Embryonic facial prominence (tissue), 1 donor: ENCODE measurements around the gene MYRIP.
"Not testable (repeated sequence)": the region's sequence is repeated elsewhere in the genome, so short reads cannot be mapped to it uniquely, and the experiment has no call there.

Experiments used
- DNase-seq: peaks from one replicate; pipeline ENCODE4 v3.0.0-alpha.2; 2016; ENCODE audit errors: extremely low spot score

MYRIP gene

DNA sequence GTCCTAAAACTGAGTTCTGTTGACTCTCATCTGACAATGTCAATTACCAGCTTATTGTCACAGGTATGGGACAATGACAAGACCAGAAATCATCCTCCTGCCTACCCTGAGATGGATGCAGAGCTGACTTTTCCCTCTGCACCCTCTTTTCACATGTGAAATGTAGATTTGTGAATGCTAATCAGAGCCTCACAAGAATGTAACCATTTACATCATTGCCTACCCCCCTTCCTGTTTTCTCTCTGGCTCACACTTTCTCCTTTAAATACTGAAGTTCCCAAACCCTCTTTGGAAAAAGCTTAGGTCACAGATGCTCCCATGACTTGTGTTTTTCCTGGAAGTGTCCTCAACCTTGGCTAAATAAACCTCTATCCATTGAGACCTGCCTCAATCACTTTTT is 228.2 kb downstream of the MYRIP start:
- no peak for DNase-seq

DNA sequence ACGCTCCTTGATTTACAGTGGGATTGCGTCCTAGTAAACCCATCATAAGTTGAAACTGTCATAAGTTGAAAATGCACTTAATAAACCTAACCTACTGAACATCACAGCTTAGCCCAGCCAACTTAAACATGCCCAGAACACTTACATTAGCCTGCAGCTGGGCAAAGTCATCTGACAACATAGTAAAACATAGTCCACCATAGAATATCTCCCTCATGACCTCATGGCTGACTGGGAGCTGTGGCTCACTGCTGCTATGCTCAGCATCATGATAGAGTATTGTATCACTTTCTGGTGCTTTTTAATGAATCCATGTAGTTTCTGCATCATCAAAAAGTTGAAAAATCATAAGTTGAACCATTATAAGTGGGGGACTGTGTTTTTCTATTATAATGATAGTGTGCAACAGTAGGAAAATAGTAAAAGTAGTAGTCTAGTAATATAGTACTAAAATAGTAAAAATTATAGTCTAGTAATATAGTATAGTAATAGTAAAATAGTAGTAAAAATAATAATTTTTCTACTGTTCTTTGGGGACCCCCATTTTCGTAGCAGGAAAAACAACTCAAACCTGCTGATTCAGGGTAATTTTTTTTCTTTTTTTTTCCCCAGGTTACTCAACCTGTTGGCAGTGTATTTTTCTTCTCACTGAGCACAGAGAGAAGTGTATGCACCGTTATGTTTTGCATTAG is 233.5 kb downstream of the MYRIP start:
- no peak for DNase-seq

DNA sequence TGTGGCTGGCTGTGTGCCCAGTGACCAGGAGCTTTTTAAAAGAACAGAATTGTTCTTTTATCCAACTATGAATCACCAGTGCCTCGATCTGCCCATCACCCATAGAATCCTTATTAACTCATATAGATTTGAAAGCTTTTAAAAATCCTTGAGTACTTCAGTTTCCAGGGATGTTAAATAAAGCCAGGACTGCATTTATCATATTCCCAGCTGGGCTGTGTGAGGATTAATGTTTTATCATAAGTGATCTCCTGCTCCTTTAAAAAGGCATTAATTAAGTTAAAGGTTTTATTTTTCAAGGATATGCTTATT is 234.0 kb downstream of the MYRIP start:
- DNase-seq, result no peak

DNA sequence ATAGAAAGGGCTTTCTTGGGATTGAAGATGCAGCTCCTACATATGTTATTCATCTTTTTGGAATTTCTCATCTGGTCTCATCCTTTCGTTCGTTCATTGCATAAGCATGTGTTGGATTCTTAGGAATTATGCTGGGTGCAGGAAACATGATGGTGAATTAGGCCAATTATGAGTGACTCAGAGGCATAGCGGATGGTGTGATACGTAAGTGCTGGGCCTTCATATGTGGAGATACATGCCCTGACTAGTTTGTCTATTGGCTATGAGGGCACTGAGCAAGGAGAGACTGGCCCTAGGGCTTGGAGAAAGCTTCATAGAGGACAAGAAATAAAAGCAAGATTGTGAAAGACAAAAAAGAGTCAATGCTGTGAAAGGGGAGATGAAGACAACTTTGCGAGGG is 235.1 kb downstream of the MYRIP start:
- no peak for DNase-seq

DNA sequence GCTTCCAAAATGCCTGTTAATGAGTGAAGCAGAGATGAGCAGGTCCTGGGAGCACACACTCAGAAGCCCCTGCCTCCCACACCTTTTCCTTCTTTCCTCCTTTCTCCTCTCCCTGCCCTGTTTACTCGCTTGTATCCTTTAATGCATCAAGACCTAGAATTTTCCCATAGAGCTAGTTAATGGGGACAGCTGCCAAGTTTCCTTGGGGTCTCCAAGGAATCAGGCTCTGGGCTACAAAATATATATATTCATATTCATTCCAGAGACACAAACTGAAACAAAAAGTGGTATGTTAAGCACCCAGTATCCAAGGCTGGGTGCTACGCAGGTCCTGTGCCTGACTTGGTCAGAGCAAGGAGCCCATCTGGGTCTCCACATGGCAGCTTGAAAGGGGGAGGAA is 235.6 kb downstream of the MYRIP start:
- DNase-seq, result no peak

DNA sequence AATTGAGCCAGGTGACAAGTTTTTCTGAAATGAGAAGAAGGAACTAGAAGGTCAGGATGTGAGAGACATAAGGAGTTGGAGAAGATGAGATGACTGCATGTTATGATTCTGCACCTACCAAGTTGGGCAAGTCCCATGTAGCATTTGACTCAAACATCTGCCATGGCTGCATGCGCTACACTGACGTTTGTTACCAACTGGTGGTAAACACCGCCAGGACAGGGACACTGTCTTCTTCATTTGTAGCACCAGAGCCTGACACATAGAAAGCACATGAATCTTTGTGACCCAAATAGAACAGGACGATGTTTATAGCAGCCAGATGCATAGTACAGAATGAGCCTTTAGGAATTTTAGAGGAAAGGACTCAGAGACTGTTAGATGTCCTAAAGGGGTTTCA is 236.7 kb downstream of the MYRIP start:
- DNase-seq, result no peak

DNA sequence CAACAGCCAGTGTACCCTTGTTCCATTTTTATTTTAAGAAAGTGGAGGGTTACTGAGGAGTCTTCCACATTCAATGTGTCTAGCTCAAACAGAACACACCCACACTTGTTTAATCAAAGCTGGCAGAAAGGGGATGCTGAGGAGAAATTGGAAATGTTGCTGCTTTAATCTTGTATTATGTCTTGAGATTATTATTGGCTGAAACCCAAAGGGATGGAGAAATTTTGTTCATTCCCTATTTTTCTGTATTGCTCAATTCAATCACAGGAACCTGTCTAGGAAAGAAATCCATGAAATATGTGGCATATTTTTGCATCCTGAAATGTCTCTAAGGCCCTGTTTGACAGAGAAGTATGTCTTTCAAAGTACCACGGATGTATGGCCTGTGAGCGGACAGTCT is 238.0 kb downstream of the MYRIP start:
- no peak for DNase-seq

DNA sequence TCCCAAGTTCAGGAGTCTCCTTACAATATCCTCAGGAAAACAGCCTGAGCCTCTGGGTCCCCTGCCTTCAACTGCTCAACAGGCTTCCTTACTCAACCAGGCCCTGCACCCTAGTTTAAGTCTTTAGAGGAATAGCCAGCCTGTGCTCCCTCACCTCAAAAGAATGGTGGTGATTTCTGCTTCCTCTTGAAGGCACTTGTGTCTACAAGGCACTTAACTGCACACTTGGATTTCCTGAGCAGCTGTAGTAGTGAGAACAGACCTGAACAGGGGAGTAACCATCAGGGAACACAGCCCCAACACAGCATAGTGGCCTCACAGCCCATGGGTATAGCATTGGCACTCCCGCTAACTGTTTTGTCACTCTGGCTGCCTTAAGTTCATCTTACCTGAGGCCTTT is 244.3 kb downstream of the MYRIP start:
- DNase-seq, result no peak

DNA sequence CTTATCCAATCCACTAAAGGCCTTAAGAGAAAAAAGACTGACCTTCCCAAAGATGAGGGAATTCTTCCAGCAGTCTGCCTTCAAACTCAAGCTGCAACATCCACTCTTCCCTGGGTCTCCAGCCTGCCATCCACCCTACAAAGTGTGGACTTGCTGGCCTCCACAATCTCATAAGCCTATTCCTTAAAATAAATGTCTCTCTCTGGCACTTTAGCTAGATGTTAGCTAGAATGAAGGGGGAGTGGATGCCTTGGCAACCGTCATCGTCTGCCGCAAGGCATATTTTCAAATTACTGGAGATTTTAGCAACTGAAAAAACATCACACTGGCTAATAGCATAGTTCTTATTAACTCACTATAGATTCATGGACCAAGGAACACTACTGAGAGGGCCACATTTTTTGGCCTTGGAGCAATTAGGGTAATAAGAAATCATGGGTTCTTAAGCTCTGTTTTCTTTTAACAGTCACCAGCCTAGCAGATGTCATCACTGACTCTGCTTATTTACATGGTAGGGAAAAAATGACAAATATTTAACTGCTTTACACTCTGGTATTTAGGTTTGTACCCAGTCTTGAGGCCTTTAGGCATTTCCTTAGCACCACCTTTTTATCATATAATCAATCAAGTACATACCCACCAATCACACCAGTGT is 245.3 kb downstream of the MYRIP start:
- no peak for DNase-seq

DNA sequence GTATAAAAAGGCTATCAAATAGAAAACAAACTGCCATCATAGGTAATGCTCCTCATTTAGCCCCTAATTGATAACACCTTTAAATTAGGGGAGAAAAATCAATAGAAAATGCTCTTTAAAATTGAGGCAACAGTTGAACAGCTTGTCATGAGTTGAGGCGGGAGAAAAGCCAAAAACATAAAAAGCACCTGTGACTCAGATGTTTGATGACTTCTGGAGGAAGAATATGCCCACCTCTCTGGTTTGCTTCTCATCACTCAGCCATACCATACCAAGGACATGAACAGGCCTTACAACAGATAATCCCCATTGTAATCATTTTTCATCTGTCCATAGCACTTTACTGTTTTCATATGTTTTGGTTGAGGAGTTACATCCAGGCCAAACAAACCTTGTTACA is 246.0 kb downstream of the MYRIP start:
- no peak for DNase-seq

DNA sequence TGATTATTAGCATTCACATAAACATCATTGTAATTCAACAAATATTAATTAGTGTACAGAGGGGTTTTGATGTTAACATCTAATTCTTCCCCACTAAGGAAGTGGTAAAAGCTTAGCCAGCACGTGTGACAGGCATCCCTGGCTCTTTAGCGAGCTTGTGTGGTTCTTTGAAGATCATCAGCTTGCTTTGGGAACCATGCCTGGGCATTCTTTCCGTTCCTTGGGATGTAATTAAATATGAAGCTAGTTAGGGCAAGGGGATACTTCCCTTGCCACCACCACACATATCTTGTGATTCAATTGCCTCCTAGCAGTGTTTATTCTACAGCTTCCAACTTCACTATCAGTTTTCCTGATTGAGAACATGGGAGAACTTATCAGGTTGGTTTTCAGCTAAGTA is 246.5 kb downstream of the MYRIP start:
- DNase-seq, result no peak

DNA sequence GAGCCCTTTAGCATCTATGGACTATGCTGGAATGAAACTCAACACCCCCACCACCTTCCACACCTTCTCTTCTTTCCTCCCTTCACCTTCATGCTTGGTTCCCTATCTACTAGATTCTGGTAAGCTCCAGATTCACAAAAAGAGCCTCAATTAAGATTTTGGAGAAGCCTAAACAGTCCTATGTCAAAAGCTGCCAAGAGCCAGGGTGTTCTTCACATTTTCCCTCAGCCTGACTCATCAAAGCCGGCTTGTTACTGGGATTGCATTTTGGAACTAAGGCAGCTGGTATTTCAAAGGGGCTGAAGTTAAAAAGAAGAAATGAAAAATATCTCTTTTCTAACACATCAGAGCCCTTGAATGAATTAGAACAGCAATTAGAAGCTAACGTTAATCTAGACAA is 247.7 kb downstream of the MYRIP start:
- no peak for DNase-seq

DNA sequence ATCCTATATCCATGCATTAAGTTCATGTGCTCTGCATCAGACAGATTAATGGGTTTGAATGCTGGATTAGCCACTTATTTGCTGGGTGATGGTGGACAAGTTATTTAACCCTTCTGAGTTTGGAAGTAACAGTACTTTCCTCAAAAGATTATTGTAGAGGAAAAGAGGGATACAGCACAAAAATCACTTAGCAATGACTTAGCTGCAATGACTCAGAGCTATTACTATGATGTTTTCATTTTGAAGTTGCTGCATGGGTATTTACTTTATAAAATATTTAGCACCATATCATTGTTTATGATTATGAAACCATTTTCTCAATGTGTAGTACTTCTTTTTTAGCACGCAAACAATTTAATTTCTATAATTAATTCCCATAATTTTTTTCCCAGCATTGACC is 248.4 kb downstream of the MYRIP start:
- DNase-seq, result no peak

DNA sequence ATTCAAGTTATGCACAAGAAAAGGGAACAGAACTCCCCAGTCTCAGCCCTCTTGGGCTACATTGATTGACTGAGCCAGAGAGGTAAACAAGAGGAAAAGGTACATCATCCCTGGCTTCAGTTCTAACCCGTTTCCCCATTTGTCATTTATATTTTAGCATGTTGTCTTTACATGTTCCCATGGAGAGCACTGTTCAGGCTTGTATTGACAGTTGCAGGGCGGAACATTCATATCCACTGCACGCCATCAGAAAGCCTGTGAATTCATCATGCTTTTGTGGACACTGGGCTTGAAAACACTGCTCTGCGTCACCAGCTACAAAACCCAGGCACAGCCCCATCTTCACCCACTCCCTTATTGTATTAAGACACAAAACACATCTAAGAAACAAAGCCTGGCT is 259.2 kb downstream of the MYRIP start:
- DNase-seq, result no peak

DNA sequence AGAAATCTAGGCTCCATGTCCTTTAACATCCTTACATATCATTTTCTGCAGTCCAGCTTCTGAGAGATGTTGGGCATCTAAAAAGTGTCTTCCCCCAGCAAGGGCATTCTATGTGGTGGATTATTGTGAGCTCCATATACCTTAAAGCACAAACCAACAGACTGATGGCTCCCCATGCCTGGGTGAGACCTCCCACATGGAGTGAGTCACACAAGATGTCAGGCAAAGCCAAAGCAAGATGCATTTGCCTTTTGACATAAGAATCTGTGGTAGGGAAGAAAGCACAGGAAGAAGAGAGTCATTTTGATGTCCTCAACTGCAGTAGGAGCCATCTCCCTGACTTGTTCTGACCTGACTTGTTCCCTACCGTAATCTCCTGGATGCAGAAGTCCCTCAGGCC is 261.4 kb downstream of the MYRIP start:
- no peak for DNase-seq

DNA sequence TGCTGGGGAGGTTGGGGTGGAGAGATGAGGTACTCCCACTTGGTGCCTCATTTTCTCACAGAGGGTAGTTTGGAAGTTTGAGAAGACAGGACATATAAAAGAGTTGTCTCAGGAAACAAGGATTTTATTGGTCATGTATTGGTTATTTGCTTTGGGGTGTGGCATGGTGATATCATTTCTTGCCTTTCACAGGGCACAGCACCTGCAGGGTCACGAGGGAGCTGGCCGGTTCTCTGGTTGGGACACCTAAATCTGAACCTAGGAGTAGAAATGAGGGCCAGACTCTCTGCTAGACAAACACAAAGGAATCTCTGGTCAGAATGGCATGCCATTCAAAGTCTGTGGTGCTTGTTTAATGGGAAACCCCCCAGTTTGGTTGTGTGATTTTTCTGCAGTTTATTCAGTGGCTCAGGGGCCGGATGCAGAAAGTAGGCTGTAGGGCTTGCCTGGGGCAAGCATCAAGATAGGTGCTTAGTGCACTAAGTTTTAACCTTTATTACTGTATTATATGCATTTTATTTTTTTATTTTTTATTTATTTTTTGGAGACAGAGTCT is 262.4 kb downstream of the MYRIP start:
- DNase-seq, result no peak

DNA sequence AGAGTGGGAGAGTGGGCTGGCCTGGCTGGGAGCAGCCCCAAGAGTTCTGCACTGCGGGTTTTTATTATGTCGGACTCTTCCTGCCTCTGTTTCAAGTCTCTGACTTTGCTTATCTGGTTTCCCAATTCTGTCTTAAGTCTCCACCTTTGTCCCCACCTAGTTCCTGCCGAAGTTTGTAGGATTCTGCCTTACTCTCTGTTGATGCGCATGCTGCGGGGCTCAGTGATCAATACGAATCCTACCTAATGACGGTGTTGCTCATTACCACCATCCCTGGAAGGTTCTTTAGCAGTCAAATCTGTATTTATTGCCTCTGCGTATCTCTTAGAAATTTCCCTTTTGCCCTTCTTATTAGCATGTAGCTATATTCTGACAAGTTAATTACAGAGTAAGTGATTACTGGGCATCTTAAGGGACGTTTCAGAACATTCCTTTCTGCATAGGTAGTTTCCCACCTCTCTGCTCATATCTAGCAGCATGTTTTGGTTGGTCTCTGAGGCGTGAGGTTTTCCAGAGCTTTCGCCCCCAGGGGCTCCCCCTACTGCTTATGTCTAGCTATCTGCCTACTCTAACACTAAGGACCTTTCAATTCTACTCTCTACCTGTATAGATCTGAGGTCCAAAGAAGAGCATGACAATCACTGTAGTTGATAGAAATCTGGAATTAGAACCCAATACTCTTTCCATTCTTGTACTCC is 264.1 kb downstream of the MYRIP start:
- DNase-seq, result no peak

DNA sequence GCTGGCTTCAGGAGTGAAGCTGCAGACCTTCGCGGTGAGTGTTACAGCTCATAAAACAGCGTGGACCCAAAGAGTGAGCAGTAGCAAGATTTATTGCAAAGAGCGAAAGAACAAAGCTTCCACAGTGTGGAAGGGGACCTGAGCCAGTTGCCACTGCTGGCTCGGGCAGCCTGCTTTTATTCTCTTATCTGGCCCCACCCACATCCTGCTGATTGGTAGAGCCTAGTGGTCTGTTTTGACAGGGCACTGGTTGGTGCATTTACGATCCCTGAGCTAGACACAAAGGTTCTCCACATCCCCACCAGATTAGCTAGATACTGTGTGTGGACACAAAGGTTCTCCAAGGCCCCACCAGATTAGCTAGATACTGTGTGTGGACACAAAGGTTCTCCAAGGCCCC is 267.7 kb downstream of the MYRIP start:
- DNase-seq, result not testable (repeated sequence)

DNA sequence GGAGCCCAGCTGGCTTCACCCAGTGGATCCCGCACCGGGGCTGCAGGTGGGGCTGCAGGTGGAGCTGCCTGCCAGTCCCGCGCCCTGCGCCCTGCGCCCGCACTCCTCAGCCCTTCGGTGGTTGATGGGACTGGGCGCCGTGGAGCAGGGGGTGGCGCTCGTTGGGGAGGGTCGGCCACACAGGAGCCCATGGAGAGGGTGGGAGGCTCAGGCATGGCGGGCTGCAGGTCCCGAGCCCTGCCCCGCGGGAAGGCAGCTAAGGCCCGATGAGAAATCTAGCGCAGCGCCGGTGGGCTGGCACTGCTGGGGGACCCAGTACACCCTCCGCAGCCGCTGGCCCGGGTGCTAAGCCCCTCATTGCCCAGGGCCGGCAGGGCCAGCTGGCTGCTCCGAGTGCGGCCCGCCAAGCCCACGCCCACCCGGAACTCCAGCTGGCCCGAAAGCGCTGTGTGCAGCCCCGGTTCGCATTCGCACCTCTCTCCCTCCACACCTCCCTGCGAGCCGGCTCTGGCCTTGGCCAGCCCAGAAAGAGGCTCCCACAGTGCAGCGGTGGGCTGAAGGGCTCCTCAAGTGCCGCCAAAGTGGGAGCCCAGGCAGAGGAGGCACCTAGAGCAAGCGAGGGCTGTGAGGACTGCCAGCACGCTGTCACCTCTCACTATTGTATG is 268.6 kb downstream of the MYRIP start:
- DNase-seq, result not testable (repeated sequence)

DNA sequence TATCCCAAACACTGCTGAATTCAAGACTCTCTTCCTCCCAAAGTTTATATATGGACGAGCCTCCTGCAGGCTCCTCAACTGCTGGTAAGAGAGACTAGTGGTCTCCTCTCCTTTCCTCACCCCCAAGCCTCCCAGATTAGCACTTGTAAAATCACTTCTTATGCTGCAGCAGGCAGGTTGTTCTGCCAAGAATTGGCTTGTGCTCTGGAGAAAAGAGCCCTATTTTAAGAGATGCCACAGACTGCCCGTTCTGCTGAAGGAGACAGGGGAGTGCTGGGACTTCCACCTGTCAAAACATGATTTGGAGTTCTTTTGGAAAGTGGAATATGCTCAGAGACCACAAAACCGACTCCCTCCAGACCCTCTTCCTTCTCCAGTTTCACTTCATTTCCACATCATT is 269.2 kb downstream of the MYRIP start:
- DNase-seq, result no peak

DNA sequence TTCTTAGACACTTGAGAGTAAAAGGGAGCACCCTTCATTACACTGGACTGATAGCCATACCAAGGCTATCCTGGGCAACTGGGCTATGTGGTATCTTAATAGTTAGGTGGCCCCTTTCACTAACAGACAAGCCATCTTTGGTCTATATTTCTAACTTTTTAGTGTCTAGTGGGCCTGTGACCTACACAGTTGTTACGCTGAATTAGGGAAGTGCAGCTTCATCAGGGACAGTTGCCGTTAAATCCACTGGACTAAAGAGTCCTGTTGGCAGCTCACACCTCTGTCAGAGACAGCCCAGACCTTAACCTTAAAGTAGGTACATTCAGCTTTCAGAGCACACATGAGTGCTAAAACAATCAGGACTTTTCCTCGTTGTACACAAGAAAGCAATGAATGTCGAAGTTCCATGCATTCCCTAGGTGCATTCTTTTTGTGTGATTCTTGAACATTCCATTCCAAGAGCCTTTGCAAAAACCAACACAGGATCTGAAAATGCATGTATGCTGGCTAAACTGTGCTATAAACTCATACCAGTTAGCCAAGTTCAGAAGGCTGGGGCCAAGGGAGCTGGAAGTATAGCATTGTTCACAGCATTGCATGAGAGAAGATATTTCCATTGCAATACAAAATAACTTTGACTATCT is 269.9 kb downstream of the MYRIP start:
- DNase-seq, result no peak

DNA sequence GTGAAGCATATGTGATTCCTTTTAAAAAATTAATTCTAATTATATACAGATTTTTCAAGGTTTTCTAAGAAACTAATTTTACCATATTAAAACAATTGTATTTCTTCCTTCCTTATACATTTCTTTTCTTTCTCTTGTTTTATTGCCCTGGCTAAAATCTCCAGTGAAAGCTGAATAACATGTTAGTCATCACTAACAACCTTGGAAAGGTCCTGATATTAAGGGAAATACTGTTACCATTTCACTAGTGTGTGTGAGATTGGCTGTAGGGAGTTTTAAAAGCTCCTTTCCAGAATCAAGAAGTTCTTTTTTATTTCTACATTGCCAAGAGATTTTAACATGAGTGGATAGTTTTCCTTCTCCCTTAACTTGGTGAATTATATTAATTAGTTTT is 270.4 kb downstream of the MYRIP start:
- no peak for DNase-seq
